Activated naive CD4-positive, alpha-beta T cell treated with anti-CD3 and anti-CD28 coated beads, Interleukin-2, amount 50 U/mL, for 16 hours (primary cell): ENCODE results near the gene SCAP.

ENCODE experiments used
- DNase-seq: peaks from one replicate; pipeline ENCODE4 v3.0.0-alpha.2; 2020

Gene SCAP

GRCh38 chr3:47412842-47413520, 62.8 kb downstream of the SCAP start:
- DNase-seq: no peak

GRCh38 chr3:47412453-47412756, 63.3 kb downstream of the SCAP start:
- DNase-seq: no peak

- DNase-seq: no peak
Observed at GRCh38 chr3:47411696-47412452, 63.9 kb downstream of the SCAP start.

DNA sequence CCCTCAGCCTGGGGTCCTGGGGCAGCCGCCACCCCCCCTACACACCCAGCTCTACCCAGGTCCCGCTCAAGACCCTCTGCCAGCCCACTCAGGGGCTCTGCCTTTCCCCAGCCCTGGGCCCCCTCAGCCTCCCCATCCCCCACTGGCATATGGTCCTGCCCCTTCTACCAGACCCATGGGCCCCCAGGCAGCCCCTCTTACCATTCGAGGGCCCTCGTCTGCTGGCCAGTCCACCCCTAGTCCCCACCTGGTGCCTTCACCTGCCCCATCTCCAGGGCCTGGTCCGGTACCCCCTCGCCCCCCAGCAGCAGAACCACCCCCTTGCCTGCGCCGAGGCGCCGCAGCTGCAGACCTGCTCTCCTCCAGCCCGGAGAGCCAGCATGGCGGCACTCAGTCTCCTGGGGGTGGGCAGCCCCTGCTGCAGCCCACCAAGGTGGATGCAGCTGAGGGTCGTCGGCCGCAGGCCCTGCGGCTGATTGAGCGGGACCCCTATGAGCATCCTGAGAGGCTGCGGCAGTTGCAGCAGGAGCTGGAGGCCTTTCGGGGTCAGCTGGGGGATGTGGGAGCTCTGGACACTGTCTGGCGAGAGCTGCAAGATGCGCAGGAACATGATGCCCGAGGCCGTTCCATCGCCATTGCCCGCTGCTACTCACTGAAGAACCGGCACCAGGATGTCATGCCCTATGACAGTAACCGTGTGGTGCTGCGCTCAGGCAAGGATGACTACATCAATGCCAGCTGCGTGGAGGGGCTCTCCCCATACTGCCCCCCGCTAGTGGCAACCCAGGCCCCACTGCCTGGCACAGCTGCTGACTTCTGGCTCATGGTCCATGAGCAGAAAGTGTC, 64.7 kb downstream of the SCAP start:
- no peak for DNase-seq

DNA sequence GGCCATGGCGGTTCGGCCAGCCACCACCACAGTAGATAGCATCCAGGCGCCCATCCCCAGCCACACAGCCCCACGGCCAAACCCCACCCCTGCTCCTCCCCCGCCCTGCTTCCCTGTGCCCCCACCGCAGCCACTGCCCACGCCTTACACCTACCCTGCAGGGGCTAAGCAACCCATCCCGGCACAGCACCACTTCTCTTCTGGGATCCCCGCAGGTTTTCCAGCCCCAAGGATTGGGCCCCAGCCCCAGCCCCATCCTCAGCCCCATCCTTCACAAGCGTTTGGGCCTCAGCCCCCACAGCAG, 65.4 kb downstream of the SCAP start:
- no peak for DNase-seq

DNA sequence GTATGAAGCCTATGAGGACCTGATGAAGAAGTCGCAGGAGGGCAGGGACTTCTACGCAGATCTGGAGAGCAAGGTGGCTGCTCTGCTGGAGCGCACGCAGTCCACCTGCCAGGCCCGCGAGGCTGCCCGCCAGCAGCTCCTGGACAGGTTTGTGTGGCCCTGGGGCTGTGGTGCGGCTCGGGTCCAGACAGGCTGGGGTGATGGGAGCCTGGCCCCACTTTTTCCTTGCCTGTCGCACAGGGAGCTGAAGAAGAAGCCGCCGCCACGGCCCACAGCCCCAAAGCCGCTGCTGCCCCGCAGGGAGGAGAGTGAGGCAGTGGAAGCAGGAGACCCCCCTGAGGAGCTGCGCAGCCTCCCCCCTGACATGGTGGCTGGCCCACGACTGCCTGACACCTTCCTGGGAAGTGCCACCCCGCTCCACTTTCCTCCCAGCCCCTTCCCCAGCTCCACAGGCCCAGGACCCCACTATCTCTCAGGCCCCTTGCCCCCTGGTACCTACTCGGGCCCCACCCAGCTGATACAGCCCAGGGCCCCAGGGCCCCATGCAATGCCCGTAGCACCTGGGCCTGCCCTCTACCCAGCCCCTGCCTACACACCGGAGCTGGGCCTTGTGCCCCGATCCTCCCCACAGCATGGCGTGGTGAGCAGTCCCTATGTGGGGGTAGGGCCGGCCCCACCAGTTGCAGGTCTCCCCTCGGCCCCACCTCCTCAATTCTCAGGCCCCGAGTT, 65.9 kb downstream of the SCAP start:
- DNase-seq: no peak

DNA sequence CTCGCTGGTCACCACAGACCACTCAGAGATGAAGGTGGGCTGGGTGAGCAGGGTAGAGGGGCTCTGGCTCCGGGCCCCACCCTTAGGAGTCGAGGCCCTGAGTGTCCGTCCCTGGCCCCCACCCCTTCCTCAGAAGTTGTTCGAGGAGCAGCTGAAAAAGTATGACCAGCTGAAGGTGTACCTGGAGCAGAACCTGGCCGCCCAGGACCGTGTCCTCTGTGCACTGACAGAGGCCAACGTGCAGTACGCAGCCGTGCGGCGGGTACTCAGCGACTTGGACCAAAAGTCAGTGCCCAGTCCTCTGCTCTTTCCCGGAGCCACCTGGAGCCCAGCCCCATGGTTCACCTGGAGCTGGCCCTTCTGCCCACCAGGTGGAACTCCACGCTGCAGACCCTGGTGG, 66.5 kb downstream of the SCAP start:
- no peak for DNase-seq

- DNase-seq: no peak
Observed at GRCh38 chr3:47408839-47409229, 66.9 kb downstream of the SCAP start.

- DNase-seq: no peak
Observed at GRCh38 chr3:47407896-47408838, 67.6 kb downstream of the SCAP start.

DNA sequence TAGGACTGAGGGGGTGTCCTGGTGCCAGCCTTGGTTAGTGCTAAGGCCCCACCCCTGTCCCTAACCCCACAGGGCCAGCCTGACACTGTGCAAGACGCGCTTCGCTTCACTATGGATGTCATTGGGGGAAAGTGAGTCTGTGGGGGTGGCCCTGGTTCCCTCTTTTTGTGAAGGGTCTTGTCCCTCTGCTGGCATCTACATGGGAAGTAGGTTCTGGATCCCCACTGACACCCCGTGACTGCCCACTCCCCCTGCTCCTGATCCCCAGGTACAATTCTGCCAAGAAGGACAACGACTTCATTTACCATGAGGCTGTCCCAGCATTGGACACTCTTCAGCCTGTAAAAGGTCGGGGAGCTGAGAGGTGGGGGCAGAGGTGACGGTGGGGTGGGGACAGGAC, 68.5 kb downstream of the SCAP start:
- DNase-seq: no peak

GRCh38 chr3:47406762-47407149, 69.0 kb downstream of the SCAP start:
- no peak for DNase-seq

GRCh38 chr3:47405820-47406761, 69.7 kb downstream of the SCAP start:
- DNase-seq: no peak

DNA sequence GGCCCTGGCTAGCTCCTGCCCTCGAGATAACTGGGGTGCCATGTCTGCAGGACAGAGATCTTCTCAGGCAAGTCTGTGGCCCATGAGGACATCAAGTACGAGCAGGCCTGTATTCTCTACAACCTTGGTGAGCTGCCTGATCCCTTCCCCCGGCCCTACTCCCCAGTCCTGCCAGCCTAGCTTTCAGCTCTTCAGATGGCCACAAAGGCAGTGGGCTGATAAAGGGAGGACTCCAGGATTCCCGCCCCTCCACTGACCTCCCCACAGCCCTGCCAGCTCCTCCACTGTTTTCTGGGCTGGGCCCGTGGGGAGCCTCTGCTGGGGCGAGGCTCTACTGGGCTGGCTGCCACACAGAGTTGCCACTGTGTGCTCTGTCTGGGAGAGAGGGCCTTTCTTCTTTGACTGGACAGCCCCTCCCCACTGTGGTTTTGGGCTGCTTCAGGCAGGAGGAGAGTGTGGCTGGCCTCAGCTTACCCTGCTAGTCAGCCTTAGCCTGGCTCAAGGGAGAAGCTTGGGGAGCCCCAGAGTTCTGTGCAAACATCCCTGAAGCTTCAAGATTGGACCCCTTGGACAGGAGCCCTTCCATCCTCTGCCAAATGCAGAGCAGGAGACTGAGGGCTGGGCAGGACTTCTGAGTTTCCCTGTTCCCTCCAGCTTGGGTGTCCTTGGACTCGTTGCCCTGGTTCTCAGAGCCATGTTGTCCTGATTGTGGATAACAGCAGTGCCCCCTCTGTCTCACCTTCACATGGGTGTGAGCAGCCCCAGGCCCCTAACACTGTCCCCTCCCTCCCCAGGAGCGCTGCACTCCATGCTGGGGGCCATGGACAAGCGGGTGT, 70.6 kb downstream of the SCAP start:
- DNase-seq: no peak

GRCh38 chr3:47404431-47404876, 71.3 kb downstream of the SCAP start:
- DNase-seq: no peak

GRCh38 chr3:47399531-47400270, 76.0 kb downstream of the SCAP start:
- no peak for DNase-seq

GRCh38 chr3:47399016-47399415, 76.7 kb downstream of the SCAP start:
- DNase-seq: no peak

DNA sequence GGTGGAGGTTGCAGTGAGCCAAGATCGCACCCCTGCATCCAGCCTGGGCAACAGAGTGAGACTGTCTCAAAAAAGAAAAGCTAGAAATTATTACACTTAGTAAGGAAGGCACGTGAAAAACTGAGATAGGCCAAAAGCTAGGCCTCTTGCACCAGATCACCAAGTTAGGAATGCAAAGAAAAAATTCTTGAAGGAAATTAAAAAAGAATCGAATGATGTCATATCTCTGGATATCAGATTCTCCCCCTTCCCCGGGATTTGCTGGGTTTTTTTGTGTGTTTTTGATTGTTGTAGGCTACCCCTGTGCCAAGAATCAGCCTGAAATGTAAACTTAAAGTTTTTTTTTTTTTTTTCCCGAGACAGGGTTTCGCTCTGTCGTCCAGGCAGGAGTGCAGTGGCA, 77.5 kb downstream of the SCAP start:
- no peak for DNase-seq

DNA sequence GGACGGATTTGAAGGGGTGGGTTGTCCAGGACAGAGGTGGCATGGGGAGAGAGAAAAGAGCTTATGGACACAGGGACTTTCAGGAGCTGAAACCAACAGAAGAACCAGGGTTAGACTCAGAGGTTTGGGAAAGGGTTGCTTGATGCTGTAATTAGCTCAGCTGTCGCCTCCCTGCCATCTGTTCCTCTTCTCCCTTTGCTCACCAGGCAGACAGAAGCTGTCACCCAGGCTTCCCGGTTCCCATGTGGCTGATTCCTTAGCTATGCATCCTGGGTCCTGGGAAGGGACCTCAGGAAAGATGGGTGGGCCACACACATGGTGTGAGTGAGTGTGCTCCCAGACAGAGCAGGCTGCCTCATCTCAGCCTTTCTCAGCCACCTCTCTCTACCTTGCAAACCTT, 80.9 kb downstream of the SCAP start:
- DNase-seq: no peak

GRCh38 chr3:47394140-47394870, 81.4 kb downstream of the SCAP start:
- DNase-seq: no peak
